Large intestine (tissue), 3 donors: ENCODE data around the gene NEMP1. TPM values are rescaled to one million over a fixed set of nuclear protein-coding genes. Genes with fewer than 3 reads are reported as not detected.

Experiments
- DNase-seq, 2 donors: peaks; one replicate each; pipeline versions ENCODE4 v3.0.0 to v3.0.0-alpha.2; 2013
- H3K27ac ChIP-seq: one replicate; pipeline ENCODE4 v1.5.1; 2013; ENCODE audit warnings: low read length
- H3K27me3 ChIP-seq: 2 replicates; pipeline ENCODE4 v1.6.1; 2013; ENCODE audit warnings: low read length; ENCODE audit not compliant: control insufficient read depth, insufficient read depth
- H3K36me3 ChIP-seq: 2 replicates; pipeline ENCODE4 v1.6.1; 2013; ENCODE audit warnings: low read length; ENCODE audit not compliant: control insufficient read depth, insufficient read depth
- H3K4me1 ChIP-seq: one replicate; pipeline ENCODE4 v1.6.1; 2013; ENCODE audit warnings: low read length; ENCODE audit not compliant: control insufficient read depth, insufficient read depth
- H3K4me3 ChIP-seq: one replicate; pipeline ENCODE4 v1.5.1; 2013; ENCODE audit warnings: low read length
- H3K9me3 ChIP-seq: one replicate; pipeline ENCODE4 v1.6.1; 2013; ENCODE audit warnings: mild to moderate bottlenecking, low read depth, low read length, moderate library complexity; ENCODE audit not compliant: control insufficient read depth
- WGBS: methylation state at CpG from one replicate; pipeline ENCODE4 v1.1.5; 2013; ENCODE audit warnings: low lambda C conversion rate; ENCODE audit not compliant: insufficient coverage; 5-methylcytosine and 5-hydroxymethylcytosine counted together
- polyA plus RNA-seq: library from polyadenylated mRNA; unstranded; fragments of 120-200 nt; gene quantifications from one replicate; pipeline ENCODE4 v1.2.1, GENCODE V29; 2013

NEMP1 gene
- polyA plus RNA-seq, 1 donor: 12.0 TPM

DNA sequence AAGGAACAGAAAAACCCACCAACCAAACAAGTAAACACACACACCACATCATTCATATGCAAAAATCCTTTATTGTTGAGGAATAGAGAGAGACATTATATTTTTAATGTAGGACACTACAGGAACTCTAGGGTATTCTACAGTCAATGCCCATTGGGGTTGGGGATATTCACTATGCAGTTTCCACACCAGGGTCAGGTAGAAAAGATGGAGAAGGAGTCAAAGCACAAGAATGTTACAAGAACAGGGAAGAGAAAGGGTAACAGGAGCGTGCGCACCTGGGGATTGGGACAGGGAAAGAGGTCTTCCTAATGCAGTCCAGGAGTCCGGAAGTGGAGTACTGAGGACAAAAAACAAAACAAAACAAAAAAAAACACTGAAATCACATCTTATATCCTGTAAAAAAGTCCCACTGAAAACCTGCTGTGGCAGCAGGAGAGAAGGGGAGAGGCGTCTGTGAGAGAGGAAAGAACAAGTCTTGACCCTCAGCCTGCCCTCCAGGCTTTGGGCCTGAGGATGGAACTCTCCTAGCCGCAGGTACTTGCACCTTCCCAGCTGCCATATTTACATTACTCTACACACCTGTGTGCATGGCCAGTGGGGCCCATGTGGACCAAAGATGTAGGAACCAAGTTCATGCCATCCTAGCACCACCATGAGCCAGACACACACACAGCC lies 68.5 kb downstream of the NEMP1 start:
- H3K36me3 ChIP-seq: no peaks in the 10 kb centered on the region
- H3K4me1 ChIP-seq: peaks cover 17% of the 10 kb centered on the region
- no CpG with 5 or more reads among the region's 5 CpGs for WGBS
- no peak overlapping the region for H3K27ac ChIP-seq
- no peak overlapping the region for H3K4me3 ChIP-seq
- H3K9me3 ChIP-seq: no peaks in the 10 kb centered on the region
- DNase-seq: no peak
- peaks cover 2% of the 10 kb centered on the region for H3K27me3 ChIP-seq

- peak in 1 of 2 donors; percentile 61 for DNase-seq
- H3K27ac ChIP-seq: no peak overlapping the region
Measured at GRCh38 chr12:57008178-57008577, 70.4 kb downstream of the NEMP1 start.

GRCh38 chr12:57006809-57007475 lies 71.6 kb downstream of the NEMP1 start:
- peak overlapping the region; percentile 23 for H3K4me3 ChIP-seq

More at GRCh38 chr12:57008178-57008577, 70.4 kb downstream of the NEMP1 start:
- Histone ChIP-seq H3K27me3 (no peaks in the 10 kb centered on the region), H3K4me1 (peaks cover 21% of the 10 kb centered on the region), H3K4me3 (no peak overlapping the region), H3K9me3 (no peaks in the 10 kb centered on the region), H3K36me3 (peaks cover 16% of the 10 kb centered on the region)

GRCh38 chr12:57005980-57006808 lies 72.4 kb downstream of the NEMP1 start, which contains the start of gene ZBTB39:
Gene ZBTB39 (minus strand): TSS chr12:57006546. CDS start chr12:57004917, 1,629 bp downstream.
- Histone ChIP-seq H3K36me3 (peaks cover 35% of the 10 kb centered on the region), H3K27me3 (no peaks in the 10 kb centered on the region), H3K27ac (peak within 1 kb of the TSS; percentile 14), H3K4me1 (peaks cover 27% of the 10 kb centered on the region), H3K4me3 (peak within 1 kb of the TSS; percentile 72), H3K9me3 (no peaks in the 10 kb centered on the region)
- peak in 1 of 2 donors; percentile 65 for DNase-seq
- no CpG with 5 or more reads among the region's 94 CpGs for WGBS

More at GRCh38 chr12:57006809-57007475, 71.6 kb downstream of the NEMP1 start:
- no peak for DNase-seq
- Histone ChIP-seq H3K9me3 (no peaks in the 10 kb centered on the region), H3K27ac (no peak overlapping the region), H3K36me3 (peaks cover 28% of the 10 kb centered on the region), H3K27me3 (no peaks in the 10 kb centered on the region), H3K4me1 (peaks cover 21% of the 10 kb centered on the region)
- WGBS: 60% methylated on average over 1 of the region's 10 CpGs

Other genes with a start within 250 kb of the NEMP1 start
- 0.03 TPM for gene SDR9C7, start 144.4 kb downstream of the NEMP1 start, polyA plus RNA-seq
- gene RDH16, start 121.2 kb downstream of the NEMP1 start, polyA plus RNA-seq: 0.34 TPM
- gene ZBTB39, start 72.2 kb downstream of the NEMP1 start, polyA plus RNA-seq: 6.9 TPM
- gene TAC3, start 62.3 kb downstream of the NEMP1 start, polyA plus RNA-seq: 13.5 TPM
- 385 TPM for gene MYO1A, start 28.7 kb downstream of the NEMP1 start, polyA plus RNA-seq
- 26.8 TPM for gene NAB2, start 10.3 kb upstream of the NEMP1 start, polyA plus RNA-seq
- gene STAT6, start 32.6 kb upstream of the NEMP1 start, polyA plus RNA-seq: 114 TPM
- 100 TPM for gene LRP1, start 49.7 kb upstream of the NEMP1 start, polyA plus RNA-seq
- 1.7 TPM for gene LRP1-AS, start 68.8 kb upstream of the NEMP1 start, polyA plus RNA-seq
- gene NXPH4, start 138.0 kb upstream of the NEMP1 start, polyA plus RNA-seq: 0.91 TPM
- 66.3 TPM for gene SHMT2, start 150.9 kb upstream of the NEMP1 start, polyA plus RNA-seq
- gene STAC3, start 172.4 kb upstream of the NEMP1 start, polyA plus RNA-seq: 4.0 TPM